ENCODE data around the gene CD22. TPM values are rescaled to one million over a fixed set of nuclear protein-coding genes. Genes with fewer than 3 reads are reported as not detected.
A peak's percentile ranks its signal among the peaks of the same experiment; 100 is the strongest.

The CD22 gene
- total and polyA plus RNA-seq, 10 of the 15 experiments (the other 5 are each of a cell fraction or from before 2014, with no cell fraction given): 23.0 to 344 (median 181) TPM

DNA sequence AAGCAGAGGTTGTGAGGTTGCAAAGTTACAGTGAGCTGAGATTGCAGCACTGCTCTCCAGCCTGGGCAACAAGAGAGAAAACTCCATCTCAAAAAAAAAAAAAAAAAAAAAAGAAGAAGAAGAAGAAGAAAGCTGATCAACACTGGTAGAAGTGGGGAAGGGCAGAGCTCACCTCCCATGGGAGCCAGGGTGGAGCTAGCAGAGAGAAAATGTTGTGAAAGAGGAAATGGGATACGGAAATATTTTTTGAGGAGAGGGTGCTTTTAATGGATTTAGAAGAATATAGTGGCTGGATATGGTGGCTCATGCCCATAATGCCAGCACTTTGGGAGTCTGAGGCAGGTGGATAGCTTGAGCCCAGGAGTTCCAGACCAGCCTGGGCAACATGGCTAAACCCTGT lies 48.7 kb downstream of the CD22 start (continued):
- no peak for TF ChIP-seq TARDBP (IDR thresholded peaks at IDR 0.05; ENCODE audit: borderline replicate concordance)
- peak; percentile 32 for TF ChIP-seq ZNF384 (IDR thresholded peaks at IDR 0.05; ENCODE audit: borderline replicate concordance, low read depth, low read length)
- TF ChIP-seq RAD21 (IDR thresholded peaks at IDR 0.05; ENCODE audit: insufficient read depth, low read depth, low read length): no peak
- TF ChIP-seq YBX1 (IDR thresholded peaks at IDR 0.05): no peak
- TF ChIP-seq, protein P1, sequence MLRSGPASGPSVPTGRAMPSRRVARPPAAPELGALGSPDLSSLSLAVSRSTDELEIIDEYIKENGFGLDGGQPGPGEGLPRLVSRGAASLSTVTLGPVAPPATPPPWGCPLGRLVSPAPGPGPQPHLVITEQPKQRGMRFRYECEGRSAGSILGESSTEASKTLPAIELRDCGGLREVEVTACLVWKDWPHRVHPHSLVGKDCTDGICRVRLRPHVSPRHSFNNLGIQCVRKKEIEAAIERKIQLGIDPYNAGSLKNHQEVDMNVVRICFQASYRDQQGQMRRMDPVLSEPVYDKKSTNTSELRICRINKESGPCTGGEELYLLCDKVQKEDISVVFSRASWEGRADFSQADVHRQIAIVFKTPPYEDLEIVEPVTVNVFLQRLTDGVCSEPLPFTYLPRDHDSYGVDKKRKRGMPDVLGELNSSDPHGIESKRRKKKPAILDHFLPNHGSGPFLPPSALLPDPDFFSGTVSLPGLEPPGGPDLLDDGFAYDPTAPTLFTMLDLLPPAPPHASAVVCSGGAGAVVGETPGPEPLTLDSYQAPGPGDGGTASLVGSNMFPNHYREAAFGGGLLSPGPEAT (IDR thresholded peaks at IDR 0.05; ENCODE audit: low read depth): no peak
- TF ChIP-seq NBN (IDR thresholded peaks at IDR 0.05): 0 out of 2 replicates have a peak, but pooled peaks have one; percentile 25
- TF ChIP-seq KAT2A (conservative IDR thresholded peaks at IDR 0.05; ENCODE audit: control insufficient read depth, low read depth, low read length): no peak
- no peak for TF ChIP-seq ETV6 (conservative IDR thresholded peaks at IDR 0.05 in 1 of 2, IDR thresholded peaks at IDR 0.05 in 1 of 2; ENCODE audit: borderline replicate concordance in 1 of 2, low read depth in 1 of 2)
- TF ChIP-seq, protein P2, sequence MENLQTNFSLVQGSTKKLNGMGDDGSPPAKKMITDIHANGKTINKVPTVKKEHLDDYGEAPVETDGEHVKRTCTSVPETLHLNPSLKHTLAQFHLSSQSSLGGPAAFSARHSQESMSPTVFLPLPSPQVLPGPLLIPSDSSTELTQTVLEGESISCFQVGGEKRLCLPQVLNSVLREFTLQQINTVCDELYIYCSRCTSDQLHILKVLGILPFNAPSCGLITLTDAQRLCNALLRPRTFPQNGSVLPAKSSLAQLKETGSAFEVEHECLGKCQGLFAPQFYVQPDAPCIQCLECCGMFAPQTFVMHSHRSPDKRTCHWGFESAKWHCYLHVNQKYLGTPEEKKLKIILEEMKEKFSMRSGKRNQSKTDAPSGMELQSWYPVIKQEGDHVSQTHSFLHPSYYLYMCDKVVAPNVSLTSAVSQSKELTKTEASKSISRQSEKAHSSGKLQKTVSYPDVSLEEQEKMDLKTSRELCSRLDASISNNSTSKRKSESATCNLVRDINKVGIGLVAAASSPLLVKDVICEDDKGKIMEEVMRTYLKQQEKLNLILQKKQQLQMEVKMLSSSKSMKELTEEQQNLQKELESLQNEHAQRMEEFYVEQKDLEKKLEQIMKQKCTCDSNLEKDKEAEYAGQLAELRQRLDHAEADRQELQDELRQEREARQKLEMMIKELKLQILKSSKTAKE (IDR thresholded peaks at IDR 0.05; ENCODE audit: low read depth, poor library complexity, severe bottlenecking): no peak
- no peak for TF ChIP-seq LARP7 (IDR thresholded peaks at IDR 0.05)
- no peak for TF ChIP-seq ESRRA (IDR thresholded peaks at IDR 0.05; ENCODE audit: low read length)
- no peak for TF ChIP-seq TAF1 (IDR thresholded peaks at IDR 0.05; ENCODE audit: borderline replicate concordance, low read depth, low read length)
- no peak for TF ChIP-seq ASH2L (IDR thresholded peaks at IDR 0.05; ENCODE audit: borderline replicate concordance, low read depth)
- TF ChIP-seq RAD51 (IDR thresholded peaks at IDR 0.05): no peak
